AG09309 (cell line): Measurements from ENCODE around the gene OR2Y1.
A peak's percentile ranks its signal among the peaks of the same experiment; 100 is the strongest.
"Not testable (repeated sequence)": the region's sequence is repeated elsewhere in the genome, so short reads cannot be mapped to it uniquely, and the experiment has no call there.

Experiments used
- DNase-seq: peaks from one replicate; pipeline ENCODE4 v3.0.0-alpha.2; 2010; ENCODE audit warnings: low read depth
- H3K4me3 ChIP-seq: 2 replicates; pipeline ENCODE4 v1.5.1; 2011; ENCODE audit warnings: mild to moderate bottlenecking, low read depth, low read length, moderate library complexity; ENCODE audit not compliant: control insufficient read depth
- CTCF ChIP-seq: IDR thresholded peaks from 2 replicates; pipeline ENCODE4 v1.5.1; 2011; ENCODE audit warnings: mild to moderate bottlenecking, low read depth, low read length, inconsistent platforms; ENCODE audit not compliant: insufficient read depth, control insufficient read depth; ENCODE audit errors: missing control alignments

OR2Y1 gene

GRCh38 chr5:180739958-180740357, at the start of gene OR2Y1:
TSS of gene OR2Y1 (minus strand) at chr5:180740058. CDS start at chr5:180740058, 0 bp downstream.
- no peak within 1 kb of the TSS for H3K4me3 ChIP-seq
- no peak for DNase-seq
- no peak for TF ChIP-seq CTCF

GRCh38 chr5:180788651-180789410, 49.0 kb upstream of the OR2Y1 start:
- DNase-seq, H3K4me3 ChIP-seq: not testable (repeated sequence)

GRCh38 chr5:180787711-180788431, 48.0 kb upstream of the OR2Y1 start:
- no peak overlapping the region for H3K4me3 ChIP-seq
- TF ChIP-seq CTCF, result no peak
- DNase-seq, result no peak

GRCh38 chr5:180786531-180787398, 46.9 kb upstream of the OR2Y1 start:
- no peak for TF ChIP-seq CTCF
- DNase-seq, result no peak
- no peak overlapping the region for H3K4me3 ChIP-seq

- peak; percentile 49 for DNase-seq
- H3K4me3 ChIP-seq, result no peak overlapping the region
- TF ChIP-seq CTCF, result no peak
Observed at GRCh38 chr5:180785794-180786221, 46.0 kb upstream of the OR2Y1 start.

- H3K4me3 ChIP-seq, result peak overlapping the region; percentile 23
- DNase-seq, result peak; percentile 43
- no peak for TF ChIP-seq CTCF
Observed at GRCh38 chr5:180785121-180785781, 45.4 kb upstream of the OR2Y1 start.
